Loucy (cell line): ENCODE measurements around the gene NLGN1.

Experiments
- H2AFZ ChIP-seq: fragments of 200-600 bp; sonication (generic); 2 replicates; pipeline ENCODE4 v1.6.0; 2016; ENCODE audit warnings: antibody characterized with exemption, mild to moderate bottlenecking, low read length, moderate library complexity
- H3F3A ChIP-seq: fragments of 200-600 bp; 2 replicates; pipeline ENCODE4 v1.6.0; 2016; ENCODE audit warnings: antibody characterized with exemption, low read depth, mild to moderate bottlenecking
- H3K27me3 ChIP-seq: fragments of 200-600 bp; sonication (generic); 2 replicates; pipeline ENCODE4 v1.6.1; 2014; ENCODE audit warnings: low read length, mild to moderate bottlenecking; ENCODE audit not compliant: insufficient read depth, poor library complexity, severe bottlenecking
- H3K36me3 ChIP-seq: fragments of 200-600 bp; sonication (generic); 2 replicates; pipeline ENCODE4 v1.6.1; 2016; ENCODE audit warnings: low read length; ENCODE audit not compliant: insufficient read depth
- H3K4me1 ChIP-seq: fragments of 200-600 bp; sonication (generic); 2 replicates; pipeline ENCODE4 v1.5.1; 2014; ENCODE audit warnings: low read length, mild to moderate bottlenecking; ENCODE audit not compliant: insufficient read depth, poor library complexity, severe bottlenecking
- H3K4me2 ChIP-seq: fragments of 200-600 bp; sonication (generic); 2 replicates; pipeline ENCODE4 v1.6.0; 2014; ENCODE audit warnings: antibody characterized with exemption, low read length, low read depth, mild to moderate bottlenecking; ENCODE audit not compliant: poor library complexity, severe bottlenecking
- H3K4me3 ChIP-seq: fragments of 200-600 bp; sonication (generic); 2 replicates; pipeline ENCODE4 v1.5.1; 2014; ENCODE audit warnings: low read length, mild to moderate bottlenecking, mixed read lengths; ENCODE audit not compliant: poor library complexity, severe bottlenecking
- H3K79me2 ChIP-seq: fragments of 200-600 bp; sonication (generic); 2 replicates; pipeline ENCODE4 v1.6.1; 2014; ENCODE audit warnings: low read length; ENCODE audit not compliant: insufficient read depth
- H3K9ac ChIP-seq: fragments of 200-600 bp; sonication (generic); 2 replicates; pipeline ENCODE4 v1.6.0; 2014; ENCODE audit warnings: mild to moderate bottlenecking, low read depth, low read length, moderate library complexity; ENCODE audit not compliant: poor library complexity, severe bottlenecking
- H3K9me2 ChIP-seq: fragments of 200-600 bp; sonication (generic); replicated peaks from 2 replicates; pipeline ENCODE4 v1.6.1; 2016; ENCODE audit warnings: low read depth, low read length, mixed read lengths
- H3K9me3 ChIP-seq: fragments of 200-600 bp; sonication (generic); 2 replicates; pipeline ENCODE4 v1.6.1; 2014; ENCODE audit warnings: mild to moderate bottlenecking, antibody characterized with exemption, low read length, low read depth; ENCODE audit not compliant: insufficient read depth
- H4K20me1 ChIP-seq: fragments of 200-600 bp; sonication (generic); 2 replicates; pipeline ENCODE4 v1.6.0; 2014; ENCODE audit warnings: antibody characterized with exemption, low read length, mild to moderate bottlenecking; ENCODE audit not compliant: insufficient read depth, poor library complexity, severe bottlenecking
- CTCF ChIP-seq: fragments of 200-600 bp; sonication (generic); conservative IDR thresholded peaks from 2 replicates; pipeline ENCODE4 v1.5.1; 2014; ENCODE audit warnings: mild to moderate bottlenecking, antibody characterized with exemption, low read length
- EZH2phosphoT487 ChIP-seq: fragments of 200-600 bp; IDR thresholded peaks from 2 replicates; pipeline ENCODE4 v1.6.1; 2018; ENCODE audit warnings: antibody characterized with exemption, mild to moderate bottlenecking, moderate library complexity, borderline replicate concordance

The NLGN1 gene

GRCh38 chr3:173584838-173585831 is 187.6 kb downstream of the NLGN1 start:
- Histone ChIP-seq H3F3A (no peaks in the 10 kb centered on the region), H3K4me1 (no peaks in the 10 kb centered on the region), H3K36me3 (no peaks in the 10 kb centered on the region), H3K9me3 (no peaks in the 10 kb centered on the region), H3K9ac (no peak overlapping the region), H3K4me3 (no peak overlapping the region), H3K4me2 (no peak overlapping the region), H4K20me1 (no peaks in the 10 kb centered on the region), H3K27me3 (no peaks in the 10 kb centered on the region), H3K79me2 (no peaks in the 10 kb centered on the region), H3K9me2 (no peaks in the 10 kb centered on the region), H2AFZ (no peak overlapping the region)
- TF ChIP-seq CTCF = no peak
- no peak for TF ChIP-seq EZH2phosphoT487

- Histone ChIP-seq H3K4me2 (no peak overlapping the region), H3K9me3 (no peaks in the 10 kb centered on the region), H2AFZ (no peak overlapping the region), H3K27me3 (no peaks in the 10 kb centered on the region), H3K79me2 (no peaks in the 10 kb centered on the region), H3K36me3 (no peaks in the 10 kb centered on the region), H3K9ac (no peak overlapping the region), H3F3A (no peaks in the 10 kb centered on the region), H4K20me1 (no peaks in the 10 kb centered on the region), H3K4me1 (no peaks in the 10 kb centered on the region), H3K9me2 (no peaks in the 10 kb centered on the region), H3K4me3 (no peak overlapping the region)
- TF ChIP-seq CTCF = no peak
- TF ChIP-seq EZH2phosphoT487 = no peak
These were observed 188.6 kb downstream of the NLGN1 start for GRCh38 chr3:173586166-173586565.

GRCh38 chr3:173587055-173587454 is 189.5 kb downstream of the NLGN1 start:
- H3K36me3 ChIP-seq = no peaks in the 10 kb centered on the region
- no peak for TF ChIP-seq CTCF
- TF ChIP-seq EZH2phosphoT487 = no peak
- H3K27me3 ChIP-seq = no peaks in the 10 kb centered on the region
- no peak overlapping the region for H2AFZ ChIP-seq
- no peaks in the 10 kb centered on the region for H3K79me2 ChIP-seq
- no peaks in the 10 kb centered on the region for H3K9me3 ChIP-seq
- H3K9me2 ChIP-seq = no peaks in the 10 kb centered on the region
- H3K4me2 ChIP-seq = no peak overlapping the region
- H3K9ac ChIP-seq = no peak overlapping the region
- H3F3A ChIP-seq = no peaks in the 10 kb centered on the region
- no peak overlapping the region for H3K4me3 ChIP-seq
- H4K20me1 ChIP-seq = no peaks in the 10 kb centered on the region
- H3K4me1 ChIP-seq = no peaks in the 10 kb centered on the region
